ENCODE measurements around the gene ANKS6.

ANKS6 gene

DNA sequence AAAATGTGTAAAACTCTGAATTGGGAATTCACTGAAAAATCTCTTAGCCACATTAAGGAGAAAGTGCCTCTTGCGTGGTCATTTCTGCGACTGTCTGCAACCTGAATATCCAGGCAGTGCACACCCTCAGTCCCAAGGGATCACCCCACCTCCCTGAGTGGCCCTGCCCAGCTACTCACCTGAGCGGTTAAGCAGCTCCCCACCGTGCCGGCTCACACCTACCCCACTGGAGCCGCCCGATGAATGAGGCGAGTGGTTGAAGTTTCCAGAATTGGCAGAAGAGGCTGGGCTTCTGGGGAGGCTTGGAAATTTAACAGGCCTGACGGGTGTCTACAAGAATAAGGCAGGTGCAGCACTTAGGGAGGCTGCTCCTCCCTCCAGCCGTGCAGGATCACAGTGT is 25.6 kb downstream of the ANKS6 start:
- DNase-seq, result no peak

- DNase-seq, result no peak
Observed at GRCh38 chr9:98768344-98768743, 28.0 kb downstream of the ANKS6 start.

- DNase-seq, result no peak
Observed at GRCh38 chr9:98767915-98768314, 28.4 kb downstream of the ANKS6 start.

GRCh38 chr9:98767196-98767595 is 29.2 kb downstream of the ANKS6 start:
- DNase-seq, result no peak

- DNase-seq, result no peak
Observed at GRCh38 chr9:98766586-98766985, 29.8 kb downstream of the ANKS6 start.

GRCh38 chr9:98765256-98765655 is 31.1 kb downstream of the ANKS6 start:
- no peak for DNase-seq

DNA sequence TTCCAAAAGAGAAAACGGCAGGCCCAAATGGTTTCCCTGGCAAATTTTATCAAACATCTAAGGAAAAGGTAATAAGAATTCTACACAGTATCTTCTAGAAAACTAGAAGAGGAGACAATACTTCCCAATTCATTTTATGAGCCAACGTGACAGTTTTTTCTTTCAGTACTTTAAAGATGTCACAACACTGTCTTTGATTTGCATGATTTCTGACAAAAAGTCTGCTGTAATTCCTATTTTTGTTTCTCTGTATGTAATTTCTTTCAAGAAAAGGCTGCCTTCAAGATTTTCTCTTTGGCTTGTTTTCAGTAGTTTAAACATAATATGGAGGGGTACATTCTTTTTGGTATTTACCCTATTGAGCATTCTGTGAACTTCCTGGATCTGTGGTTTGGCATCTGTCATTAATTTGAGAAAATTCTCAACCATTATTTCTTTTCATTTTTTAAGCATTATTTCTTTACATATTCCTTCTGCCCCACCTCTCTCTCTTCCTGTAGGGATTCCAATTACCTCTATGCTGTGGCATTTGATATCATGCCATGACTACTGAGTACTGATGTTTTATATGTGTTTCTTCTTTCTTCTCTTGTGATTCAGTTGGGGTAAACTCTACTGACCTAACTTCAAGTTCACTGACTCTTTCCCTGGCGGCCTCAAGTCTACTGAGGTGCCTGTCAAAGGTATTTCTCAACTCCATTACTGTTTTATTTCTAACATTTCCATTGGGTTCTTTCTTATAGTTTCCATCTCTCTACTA is 32.2 kb downstream of the ANKS6 start:
- no peak for DNase-seq

GRCh38 chr9:98760231-98760630 is 36.1 kb downstream of the ANKS6 start:
- no peak for DNase-seq

GRCh38 chr9:98755006-98755618 is 41.2 kb downstream of the ANKS6 start:
- no peak for DNase-seq

DNA sequence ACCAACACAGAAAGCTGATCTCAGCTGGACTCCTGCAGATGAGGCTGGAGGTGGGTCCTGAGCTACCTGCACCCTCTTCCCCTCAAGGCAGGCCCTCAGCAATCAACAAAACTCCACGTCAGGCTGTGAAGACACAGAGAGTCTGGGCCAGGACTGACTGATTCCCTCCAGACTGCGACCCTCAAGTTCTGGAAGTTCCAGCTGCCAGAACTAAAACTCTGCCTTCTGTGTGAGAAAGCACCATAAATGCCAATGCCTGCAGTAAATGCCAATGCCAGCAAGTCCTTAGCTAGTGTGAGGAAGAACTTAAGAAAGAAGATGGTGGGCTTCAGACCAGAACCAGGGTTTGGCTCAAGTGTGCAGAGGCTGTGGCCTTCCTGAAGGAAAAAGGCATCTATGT is 45.1 kb downstream of the ANKS6 start:
- no peak for DNase-seq

- DNase-seq, result no peak
Observed at GRCh38 chr9:98750364-98751060, 45.8 kb downstream of the ANKS6 start.

GRCh38 chr9:98747476-98747875 is 48.9 kb downstream of the ANKS6 start:
- no peak for DNase-seq

DNA sequence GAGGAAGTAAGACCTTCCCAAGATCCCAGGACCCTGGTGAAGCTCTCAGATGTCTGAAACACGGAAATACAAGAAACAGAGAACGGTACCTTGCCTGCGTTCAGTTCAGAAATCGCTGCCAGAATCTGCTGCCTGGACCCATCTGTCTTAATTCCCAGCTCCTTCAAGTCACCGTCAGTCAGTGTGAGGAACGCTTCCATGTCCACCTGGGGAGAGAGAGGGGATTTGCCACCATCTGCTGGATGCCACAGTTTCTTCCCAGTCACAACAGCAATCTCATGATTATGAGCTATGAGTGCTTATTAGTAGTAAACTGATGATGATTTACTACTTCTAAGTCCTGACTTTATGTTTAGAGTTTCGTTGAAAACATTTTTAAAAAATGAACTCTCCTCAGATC is 50.9 kb downstream of the ANKS6 start:
- no peak for DNase-seq

- DNase-seq, result no peak
Observed at GRCh38 chr9:98743818-98744611, 52.3 kb downstream of the ANKS6 start.

DNA sequence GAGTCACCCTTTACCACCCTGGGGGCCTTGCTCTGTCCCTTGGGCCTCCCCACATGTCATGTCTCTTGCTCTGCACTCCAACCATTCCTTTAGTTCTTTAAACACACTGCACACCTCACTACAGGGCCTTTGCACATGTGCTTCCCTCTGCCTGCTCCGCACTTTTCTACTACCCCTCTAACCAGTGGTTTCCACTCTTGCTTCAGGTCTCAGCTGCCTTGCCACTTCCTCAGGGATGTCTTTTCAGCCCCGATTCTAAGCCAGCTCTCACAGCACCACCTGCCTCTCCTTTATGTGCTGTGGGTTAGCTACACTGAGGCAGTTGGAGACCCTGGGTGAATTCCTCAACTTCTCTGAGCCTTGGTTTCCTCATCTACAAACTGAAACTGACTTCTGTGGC is 53.0 kb downstream of the ANKS6 start:
- DNase-seq, result no peak

DNA sequence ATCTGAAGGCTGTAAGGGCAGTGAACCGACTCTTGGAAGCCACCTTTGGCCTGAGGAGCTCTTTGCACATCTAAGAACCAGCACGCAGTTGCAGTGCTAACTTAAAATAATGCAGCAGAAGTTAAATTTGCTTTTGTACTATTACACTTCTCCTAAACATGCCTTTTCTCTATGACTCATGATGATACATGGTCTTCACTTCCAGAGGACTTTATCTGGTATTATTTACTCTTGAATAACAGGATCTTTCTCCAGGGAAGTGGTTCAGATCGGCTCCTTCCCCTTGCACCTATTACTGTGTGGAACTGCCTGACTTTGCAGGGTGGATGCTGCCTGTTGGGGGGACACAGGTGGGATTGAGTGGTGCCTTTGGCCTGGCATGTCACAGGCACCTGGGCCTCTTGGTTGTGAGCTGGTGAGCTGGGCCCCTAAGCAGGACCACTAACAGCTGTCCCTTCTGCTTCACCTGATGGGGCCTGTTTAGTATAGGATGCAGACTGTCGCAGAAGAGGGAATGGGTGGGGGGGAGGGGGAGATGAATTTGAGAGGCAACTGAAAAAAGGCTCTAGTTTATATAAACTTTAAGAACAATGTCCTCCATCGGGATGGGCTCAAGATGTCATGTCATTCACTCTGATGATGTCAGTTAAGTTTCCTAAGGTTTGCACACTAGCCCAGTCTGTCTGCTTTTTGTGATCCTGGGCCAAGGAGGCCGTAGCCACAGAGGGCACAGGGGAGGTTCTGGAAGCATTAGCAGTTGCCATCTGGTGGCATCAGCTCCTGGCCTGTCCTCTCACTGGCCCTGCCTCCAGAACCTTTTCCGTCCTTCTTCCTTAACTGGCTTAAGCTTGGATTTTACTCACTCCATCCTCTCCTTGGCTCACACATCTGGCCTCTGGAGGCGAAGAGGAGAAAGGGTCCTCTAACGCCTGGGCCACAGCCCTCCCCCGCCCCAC is 53.8 kb downstream of the ANKS6 start:
- DNase-seq, result no peak

DNA sequence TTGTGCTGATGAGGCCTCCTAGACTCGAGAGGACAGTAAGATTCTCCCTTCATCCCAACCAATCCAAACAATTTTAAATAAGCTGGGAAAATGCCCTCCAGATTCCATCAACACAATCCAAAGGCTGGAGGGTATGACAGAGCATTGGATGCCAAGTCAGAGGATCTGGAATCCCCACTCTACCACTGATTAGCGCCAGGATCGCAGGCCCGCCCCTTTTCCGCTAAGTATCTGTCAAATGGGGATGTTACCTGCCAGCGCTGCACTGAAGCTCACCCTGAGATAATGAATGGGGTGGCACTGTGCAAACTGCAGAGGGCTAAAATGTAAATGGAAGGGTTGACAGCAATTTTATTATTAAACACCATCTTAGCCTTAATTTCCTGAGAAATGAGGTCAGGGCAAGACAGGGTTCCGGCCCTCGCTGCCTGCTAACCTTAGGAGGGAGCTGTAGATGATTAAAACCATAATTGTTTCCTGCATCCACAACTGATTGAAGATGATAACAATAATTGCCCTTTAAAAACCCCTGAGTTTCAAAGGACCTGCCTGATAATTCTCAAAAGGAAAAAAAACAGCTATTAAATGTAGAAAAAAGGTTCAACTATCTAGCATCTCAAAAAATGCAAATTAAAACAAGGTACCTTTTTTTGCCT is 56.0 kb downstream of the ANKS6 start:
- DNase-seq, result no peak

- DNase-seq, result no peak
Observed at GRCh38 chr9:98738741-98739140, 57.6 kb downstream of the ANKS6 start.

DNA sequence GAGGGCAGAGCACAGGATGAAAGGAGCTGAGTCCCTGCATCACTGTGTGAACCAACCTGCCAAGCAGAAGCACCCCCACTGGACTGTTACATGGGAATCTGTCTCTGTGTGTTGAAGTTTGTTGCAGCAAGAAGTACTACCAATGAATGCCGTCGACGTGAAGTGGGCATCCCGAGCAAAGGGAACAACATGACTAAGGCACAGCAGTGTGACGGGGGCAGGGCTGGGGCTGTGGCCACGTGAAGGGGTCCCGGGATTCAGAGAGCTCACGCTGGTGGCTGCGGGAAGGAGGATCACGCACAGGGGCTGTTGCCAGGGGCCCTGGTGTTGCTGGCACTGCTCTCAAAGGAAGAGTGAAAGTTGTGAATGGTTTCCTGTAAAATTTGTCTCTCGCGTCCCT is 60.1 kb downstream of the ANKS6 start:
- DNase-seq, result no peak

GRCh38 chr9:98732801-98733200 is 63.6 kb downstream of the ANKS6 start:
- DNase-seq, result no peak

DNA sequence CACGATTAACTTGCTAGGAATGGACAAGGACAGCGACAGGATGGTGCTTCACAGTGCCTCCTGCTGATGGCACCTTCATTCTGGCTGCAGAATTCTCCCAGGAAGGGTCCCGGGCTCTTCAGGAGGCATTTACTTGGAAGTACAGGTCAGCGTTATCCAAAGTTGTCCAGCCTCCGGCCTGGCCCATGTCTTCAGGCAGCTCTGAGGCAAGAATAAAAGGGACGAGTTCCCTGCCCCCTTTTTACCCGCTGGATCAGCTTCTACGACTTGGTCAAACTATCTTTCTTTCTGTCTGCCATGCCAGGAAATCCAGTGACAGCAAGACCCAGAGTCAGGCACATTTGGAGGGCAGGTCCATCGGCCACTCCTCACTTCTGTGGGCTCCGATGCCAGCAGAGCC is 64.3 kb downstream of the ANKS6 start:
- no peak for DNase-seq

GRCh38 chr9:98730871-98731270 is 65.5 kb downstream of the ANKS6 start:
- no peak for DNase-seq

All from CD4-positive, alpha-beta T cell treated with Interferon gamma for 1 hour (primary cell).